Natural killer cell (primary cell): Measurements from ENCODE around the gene RBM10. TPM values are rescaled to one million over a fixed set of nuclear protein-coding genes. Genes with fewer than 3 reads are reported as not detected.

ENCODE experiments used
- ATAC-seq, 3 donors: fragments of 150-1000 bp in 2 of 3; fragments of 200-7000 bp in 1 of 3; cut with Tn5 transposase; 1 replicate in 1 of 3; 2 replicates in 2 of 3; pipeline ENCODE4 v1.10.0; 2021; ENCODE audit warnings: mild to moderate bottlenecking in 2 of 3, moderate library complexity in 2 of 3
- DNase-seq, 2 donors: peaks; one replicate each; pipeline versions ENCODE4 v3.0.0 to v3.0.0-alpha.2; 2013 to 2021; ENCODE audit warnings: mixed read lengths in 1 of 2
- H3K27ac ChIP-seq: one replicate; pipeline ENCODE4 v1.5.1; 2013; ENCODE audit warnings: mild to moderate bottlenecking, low read length
- H3K27me3 ChIP-seq: one replicate; pipeline ENCODE4 v1.6.1; 2013; ENCODE audit warnings: low read length; ENCODE audit not compliant: control insufficient read depth, insufficient read depth
- H3K36me3 ChIP-seq: one replicate; pipeline ENCODE4 v1.6.1; 2013; ENCODE audit warnings: low read length; ENCODE audit not compliant: control insufficient read depth, insufficient read depth
- H3K4me1 ChIP-seq: one replicate; pipeline ENCODE4 v1.6.1; 2013; ENCODE audit warnings: low read length; ENCODE audit not compliant: control insufficient read depth, insufficient read depth
- H3K4me3 ChIP-seq: one replicate; pipeline ENCODE4 v1.5.1; 2013; ENCODE audit warnings: low read length
- H3K9me3 ChIP-seq: one replicate; pipeline ENCODE4 v1.6.1; 2013; ENCODE audit warnings: low read length; ENCODE audit not compliant: control insufficient read depth, insufficient read depth
- H3K27ac Mint-ChIP-seq, 2 donors: one replicate each; pipeline ENCODE4 v1.8.0; 2022; ENCODE audit warnings: mild to moderate bottlenecking in 2 of 2, mixed read lengths in 2 of 2, moderate library complexity in 1 of 2
- H3K27me3 Mint-ChIP-seq, 2 donors: one replicate each; pipeline ENCODE4 v1.8.0; 2022; ENCODE audit warnings: low read depth in 2 of 2, mixed read lengths in 2 of 2
- H3K36me3 Mint-ChIP-seq: one replicate; pipeline ENCODE4 v1.8.0; 2022; ENCODE audit warnings: mixed read lengths
- H3K4me1 Mint-ChIP-seq, 2 donors: one replicate each; pipeline ENCODE4 v1.8.0; 2022; ENCODE audit warnings: mixed read lengths in 2 of 2
- H3K4me3 Mint-ChIP-seq: one replicate; pipeline ENCODE4 v1.8.0; 2022; ENCODE audit warnings: mild to moderate bottlenecking, moderate library complexity, mixed read lengths
- H3K9me3 Mint-ChIP-seq, 2 donors: one replicate each; pipeline ENCODE4 v1.8.0; 2022; ENCODE audit warnings: mixed read lengths in 2 of 2
- WGBS: methylation state at CpG from one replicate; pipeline ENCODE4 v1.1.7; 2013; ENCODE audit warnings: missing lambda C conversion rate; ENCODE audit not compliant: insufficient coverage; 5-methylcytosine and 5-hydroxymethylcytosine counted together
- intact Hi-C: fragments of 100-400 bp; cut with micrococcal nuclease; formaldehyde crosslinking; loops from one replicate; pipeline ENCODE4 v1.14.2; 2022
- total RNA-seq, 4 donors: library from RNA; stranded (reverse); fragments of 120-200 nt in 1 of 4; gene quantifications; one replicate each; pipeline versions ENCODE4 v1.2.3 to v1.2.4, GENCODE V29; 2013 to 2022
- TF ChIP-seq, protein P1 (sequence below): fragments of 200-600 bp; IDR thresholded peaks from one replicate; pipeline ENCODE4 v1.8.0; 2022; ENCODE audit warnings: antibody characterized with exemption

RBM10 gene
- total RNA-seq, 3 donors from 2014 or later (not counting 1 experiment from before 2014, with no cell fraction given), result 37.5 to 43.7 (median 39.4) TPM

DNA sequence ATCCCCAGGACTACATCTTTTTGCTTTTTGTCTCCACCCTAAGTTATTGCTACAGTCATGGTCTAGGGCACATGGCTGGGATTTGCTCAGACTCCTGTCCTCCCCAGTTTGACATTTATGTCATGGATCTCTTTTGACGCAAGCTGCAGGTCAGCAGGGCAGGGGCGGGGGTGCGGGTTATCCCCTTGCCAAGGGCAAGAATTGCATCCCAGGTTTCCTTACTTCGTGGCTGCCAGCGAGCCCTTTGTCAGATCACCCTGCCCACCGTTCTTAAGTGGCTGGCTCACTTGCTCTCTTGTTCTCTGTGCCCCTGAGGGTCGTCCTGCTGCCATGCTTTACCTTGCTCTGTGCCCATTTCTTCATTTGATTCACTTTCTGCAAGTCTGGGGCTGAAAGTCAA is 27.5 kb downstream of the RBM10 start:
- Mint-ChIP-seq H3K9me3 (no peaks in the 10 kb centered on the region), H3K27me3 (no peaks in the 10 kb centered on the region), H3K4me1 (peaks cover 0 to 18% of the 10 kb centered on the region in 2 donors), H3K27ac (no peak overlapping the region), H3K4me3 (no peak overlapping the region), H3K36me3 (no peaks in the 10 kb centered on the region)
- no peaks in the 10 kb centered on the region for H3K9me3 ChIP-seq
- no peak overlapping the region for H3K27ac ChIP-seq
- 94% methylated on average over 7 of the region's 7 CpGs for WGBS
- DNase-seq (no peak), ATAC-seq (no peak)
- no peaks in the 10 kb centered on the region for H3K4me1 ChIP-seq
- TF ChIP-seq, protein P1, sequence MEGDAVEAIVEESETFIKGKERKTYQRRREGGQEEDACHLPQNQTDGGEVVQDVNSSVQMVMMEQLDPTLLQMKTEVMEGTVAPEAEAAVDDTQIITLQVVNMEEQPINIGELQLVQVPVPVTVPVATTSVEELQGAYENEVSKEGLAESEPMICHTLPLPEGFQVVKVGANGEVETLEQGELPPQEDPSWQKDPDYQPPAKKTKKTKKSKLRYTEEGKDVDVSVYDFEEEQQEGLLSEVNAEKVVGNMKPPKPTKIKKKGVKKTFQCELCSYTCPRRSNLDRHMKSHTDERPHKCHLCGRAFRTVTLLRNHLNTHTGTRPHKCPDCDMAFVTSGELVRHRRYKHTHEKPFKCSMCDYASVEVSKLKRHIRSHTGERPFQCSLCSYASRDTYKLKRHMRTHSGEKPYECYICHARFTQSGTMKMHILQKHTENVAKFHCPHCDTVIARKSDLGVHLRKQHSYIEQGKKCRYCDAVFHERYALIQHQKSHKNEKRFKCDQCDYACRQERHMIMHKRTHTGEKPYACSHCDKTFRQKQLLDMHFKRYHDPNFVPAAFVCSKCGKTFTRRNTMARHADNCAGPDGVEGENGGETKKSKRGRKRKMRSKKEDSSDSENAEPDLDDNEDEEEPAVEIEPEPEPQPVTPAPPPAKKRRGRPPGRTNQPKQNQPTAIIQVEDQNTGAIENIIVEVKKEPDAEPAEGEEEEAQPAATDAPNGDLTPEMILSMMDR, result no peak
- intact Hi-C loops, result no loop called here
- H3K27me3 ChIP-seq, result no peaks in the 10 kb centered on the region
- H3K4me3 ChIP-seq, result no peak overlapping the region
- peaks cover 54% of the 10 kb centered on the region for H3K36me3 ChIP-seq

DNA sequence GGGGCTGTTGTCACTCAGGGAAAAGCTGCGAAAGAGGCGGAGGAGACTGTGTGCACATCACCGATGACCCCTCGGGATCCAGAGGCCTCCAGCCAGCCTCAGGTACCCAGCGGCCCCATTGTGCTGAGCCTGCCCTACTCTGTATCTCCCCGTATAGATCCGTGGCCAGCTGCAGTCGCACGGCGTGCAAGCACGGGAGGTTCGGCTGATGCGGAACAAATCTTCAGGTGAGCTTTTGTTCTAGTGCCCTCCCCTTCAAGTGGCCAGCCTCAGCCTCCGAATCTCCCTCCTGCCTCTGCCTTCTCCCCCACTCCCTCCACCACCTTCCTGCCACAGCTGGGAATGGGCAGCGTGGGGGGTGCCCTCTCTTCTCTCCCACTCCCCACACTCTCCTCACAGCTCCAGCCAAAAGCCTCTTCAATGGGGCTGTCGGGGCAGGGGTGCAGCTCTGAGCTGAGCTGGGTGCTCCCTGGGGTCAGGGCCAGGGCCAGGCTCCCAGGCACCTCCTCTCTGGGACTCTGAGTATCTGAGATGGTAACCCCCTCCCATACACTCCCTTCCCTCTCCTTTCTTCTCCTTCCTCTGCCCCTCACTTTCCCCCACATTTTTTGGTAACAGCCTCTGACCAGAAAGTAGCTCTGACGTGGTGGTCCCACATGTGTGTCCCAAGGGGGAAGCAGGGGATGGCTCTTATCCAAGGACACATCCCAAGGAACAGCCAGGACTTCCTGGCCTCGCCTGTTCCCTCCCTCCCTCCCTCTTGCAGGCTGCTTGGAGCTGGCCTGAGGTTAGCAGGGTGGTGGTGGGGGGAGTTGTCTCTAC is 28.2 kb downstream of the RBM10 start:
- no peaks in the 10 kb centered on the region for H3K36me3 Mint-ChIP-seq
- intact Hi-C loops, result no loop called here
- no peak for ATAC-seq
- H3K27me3 Mint-ChIP-seq, result no peaks in the 10 kb centered on the region
- DNase-seq, result no peak
- H3K36me3 ChIP-seq, result peaks cover 58% of the 10 kb centered on the region
- H3K27me3 ChIP-seq, result no peaks in the 10 kb centered on the region
- H3K4me3 ChIP-seq, result no peak overlapping the region
- H3K9me3 ChIP-seq, result no peaks in the 10 kb centered on the region
- no peaks in the 10 kb centered on the region for H3K9me3 Mint-ChIP-seq
- H3K4me1 Mint-ChIP-seq, result peaks cover 0 to 18% of the 10 kb centered on the region in 2 donors
- no peaks in the 10 kb centered on the region for H3K4me1 ChIP-seq
- TF ChIP-seq, protein P1, result no peak
- WGBS, result 97% methylated on average over 16 of the region's 18 CpGs
- H3K4me3 Mint-ChIP-seq, result no peak overlapping the region
- peak overlapping the region in 1 of 2 donors; percentile 59 for H3K27ac Mint-ChIP-seq
- no peak overlapping the region for H3K27ac ChIP-seq

DNA sequence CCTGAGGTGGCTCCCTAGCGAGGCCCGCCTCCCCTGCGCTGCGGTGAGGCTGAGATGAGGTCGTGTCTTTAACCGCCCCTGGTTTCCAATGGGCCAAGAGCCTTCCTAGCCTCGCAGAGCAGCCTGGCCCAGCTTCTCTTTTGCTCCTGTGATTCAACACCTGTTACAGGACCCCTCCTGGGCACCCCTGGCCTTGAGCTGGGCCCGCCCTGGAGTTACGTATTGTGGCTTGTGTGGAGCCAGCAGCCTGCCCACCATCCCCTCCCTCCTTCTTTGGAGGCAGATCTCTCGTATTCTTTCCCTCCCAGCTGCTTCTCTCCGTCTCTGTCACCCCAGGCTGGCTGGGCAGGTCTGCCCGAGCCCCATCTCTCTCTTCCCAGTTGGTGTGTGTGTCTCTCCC is 29.4 kb downstream of the RBM10 start:
- intact Hi-C loops, result no loop called here
- H3K4me1 Mint-ChIP-seq, result peaks cover 0 to 11% of the 10 kb centered on the region in 2 donors
- H3K27me3 ChIP-seq, result no peaks in the 10 kb centered on the region
- no peaks in the 10 kb centered on the region for H3K36me3 Mint-ChIP-seq
- peaks cover 60% of the 10 kb centered on the region for H3K36me3 ChIP-seq
- H3K27ac Mint-ChIP-seq, result no peak overlapping the region
- H3K4me3 ChIP-seq, result no peak overlapping the region
- ATAC-seq, result no peak
- WGBS, result 100% methylated on average over 12 of the region's 12 CpGs
- no peak overlapping the region for H3K4me3 Mint-ChIP-seq
- no peak overlapping the region for H3K27ac ChIP-seq
- H3K4me1 ChIP-seq, result no peaks in the 10 kb centered on the region
- no peaks in the 10 kb centered on the region for H3K9me3 Mint-ChIP-seq
- DNase-seq, result no peak
- TF ChIP-seq, protein P1, result no peak
- H3K9me3 ChIP-seq, result no peaks in the 10 kb centered on the region
- H3K27me3 Mint-ChIP-seq, result no peaks in the 10 kb centered on the region
